C4-2B (cell line): Measurements from ENCODE around the gene BCAR3.

Source experiments
- CTCF ChIP-seq: fragments of 450-650 bp; conservative IDR thresholded peaks from 2 replicates; pipeline ENCODE4 v1.5.1; 2017; ENCODE audit warnings: mild to moderate bottlenecking
- ZFX ChIP-seq: fragments of 450-650 bp; IDR thresholded peaks from 2 replicates; pipeline ENCODE4 v1.6.1; 2017

GRCh38 chr1:93616221-93616995, 65.2 kb downstream of the BCAR3 start:
- TF ChIP-seq CTCF (no peak), ZFX (no peak)
